NCI-H774 (cell line): ENCODE data around the gene TMEM41A.
A peak's percentile ranks its signal among the peaks of the same experiment; 100 is the strongest.

Experiments
- DNase-seq: peaks from one replicate; lab custom pipeline; 2025; lab: John Stamatoyannopoulos, UW

TMEM41A gene

DNA sequence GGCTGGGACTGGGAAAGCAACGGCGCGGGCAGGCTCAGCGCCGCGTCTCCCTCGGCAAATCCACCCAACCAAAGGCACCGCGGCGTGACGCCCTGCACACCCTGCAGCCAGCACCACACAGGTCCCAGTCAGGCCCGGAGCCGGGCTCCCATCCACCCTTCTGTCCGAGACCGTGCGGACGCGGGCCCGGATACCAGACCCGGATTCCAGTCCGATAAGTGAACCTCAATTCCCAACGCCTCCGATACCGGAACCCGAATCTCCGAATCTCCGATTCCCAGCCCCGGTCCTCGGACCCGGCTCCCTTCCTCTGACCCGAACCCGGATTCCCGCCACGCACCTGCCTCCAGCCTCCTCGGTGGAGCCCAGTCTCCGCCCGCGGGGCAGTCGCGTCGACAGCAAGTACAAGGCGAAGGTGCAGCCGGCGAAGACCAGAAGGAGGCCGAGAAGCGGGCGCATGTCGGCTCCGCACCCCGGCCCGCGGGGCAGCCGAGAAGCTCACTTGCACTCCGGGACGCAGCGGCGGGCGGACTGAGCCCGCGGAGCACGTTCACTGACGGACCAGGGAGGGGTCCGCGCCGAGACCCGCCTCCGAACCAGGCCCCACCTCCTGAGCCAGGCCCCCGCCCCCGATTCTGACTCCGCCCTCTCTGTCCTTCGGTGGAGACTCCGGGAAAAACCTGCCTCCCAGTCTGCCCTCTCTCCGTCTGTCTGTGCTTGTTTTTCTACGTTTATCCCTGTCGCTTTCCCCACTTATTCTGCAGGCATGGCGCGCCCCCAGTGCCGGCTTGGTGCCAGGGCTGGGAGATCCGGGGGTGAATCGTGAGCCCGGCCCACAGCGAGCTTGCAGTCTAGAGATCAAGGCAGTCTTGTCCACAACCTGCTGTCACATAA, at the start of gene TMEM41A:
TMEM41A (minus strand) TSS at position 533 of the 894 bp plus-strand sequence; CDS start at position 459, 74 bp downstream.
- DNase-seq = peak; percentile 97

- DNase-seq = no peak
Observed at GRCh38 chr3:185540695-185541094, 41.9 kb upstream of the TMEM41A start.

- DNase-seq = no peak
Observed at GRCh38 chr3:185539934-185540333, 41.1 kb upstream of the TMEM41A start.

- DNase-seq = no peak
Observed at GRCh38 chr3:185537369-185537970, 38.6 kb upstream of the TMEM41A start.

- no peak for DNase-seq
Observed at GRCh38 chr3:185534511-185534910, 35.7 kb upstream of the TMEM41A start.

DNA sequence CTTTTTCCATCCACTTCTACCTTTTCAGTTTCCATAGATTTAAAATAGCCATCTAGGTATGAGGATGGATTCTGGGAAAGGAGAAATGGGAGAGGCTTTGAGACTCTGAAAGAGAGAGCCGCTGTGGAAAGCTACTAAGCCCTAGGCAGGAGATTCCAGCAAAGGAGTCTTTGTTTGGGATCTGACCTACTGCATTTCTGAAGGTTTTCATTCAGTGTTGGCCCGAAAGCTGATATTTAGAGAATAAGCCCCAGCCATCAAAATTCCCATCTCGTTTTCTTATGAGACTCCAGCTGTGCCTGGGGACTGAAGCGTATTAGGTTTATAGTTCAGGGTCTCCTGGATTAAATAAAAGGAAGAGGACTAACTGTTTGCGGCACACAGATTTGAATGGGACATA, 34.1 kb upstream of the TMEM41A start:
- no peak for DNase-seq

GRCh38 chr3:185530856-185531255, 32.0 kb upstream of the TMEM41A start:
- no peak for DNase-seq

DNA sequence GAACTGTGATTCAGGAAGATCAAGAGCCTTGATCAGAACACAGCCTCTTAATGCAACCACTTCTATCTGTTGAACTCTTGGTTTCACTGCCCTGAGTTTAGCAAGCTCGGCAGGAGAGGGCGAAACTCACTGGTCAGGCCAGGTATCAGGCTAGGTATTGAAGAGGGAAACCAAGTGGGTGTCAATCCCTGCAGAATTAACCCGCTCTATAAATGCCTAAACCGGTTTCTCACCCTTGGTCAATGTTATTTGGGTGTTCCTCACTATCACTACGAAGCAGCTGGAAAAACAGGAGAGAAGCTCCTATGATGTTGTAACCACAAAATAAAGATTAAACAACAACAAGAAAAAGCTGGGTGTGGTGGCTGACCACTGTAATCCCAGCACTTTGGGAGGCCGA, 29.7 kb upstream of the TMEM41A start:
- DNase-seq = no peak

GRCh38 chr3:185527364-185527763, 28.5 kb upstream of the TMEM41A start:
- no peak for DNase-seq

DNA sequence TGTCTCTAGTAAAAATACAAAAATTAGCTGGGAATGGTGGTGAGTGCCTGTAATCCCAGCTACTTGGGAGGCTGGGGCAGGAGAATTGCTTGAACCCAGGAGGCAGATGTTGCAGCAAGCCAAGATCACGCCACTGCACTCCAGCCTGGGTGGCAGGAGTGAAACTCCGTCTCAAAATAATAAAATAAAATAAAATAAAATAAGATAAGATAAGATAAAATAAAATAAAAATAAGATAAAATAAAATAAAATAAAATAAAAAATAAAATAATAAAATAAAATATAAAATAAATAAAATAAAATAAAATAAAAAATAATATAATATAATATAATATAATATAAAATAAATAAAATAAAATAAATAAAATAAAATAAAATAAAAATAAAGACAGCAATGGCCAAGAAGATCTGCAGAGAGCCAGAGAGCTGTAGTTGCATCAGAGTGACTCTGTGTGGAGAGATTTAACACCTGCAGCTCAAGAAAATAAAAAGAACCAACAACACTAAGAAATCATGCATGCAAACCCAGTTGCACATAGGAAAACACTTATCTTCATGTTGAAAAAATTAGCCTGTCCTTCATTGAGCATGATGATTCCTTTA, 27.6 kb upstream of the TMEM41A start:
- no peak for DNase-seq

- no peak for DNase-seq
Observed at GRCh38 chr3:185521349-185522138, 22.7 kb upstream of the TMEM41A start.

DNA sequence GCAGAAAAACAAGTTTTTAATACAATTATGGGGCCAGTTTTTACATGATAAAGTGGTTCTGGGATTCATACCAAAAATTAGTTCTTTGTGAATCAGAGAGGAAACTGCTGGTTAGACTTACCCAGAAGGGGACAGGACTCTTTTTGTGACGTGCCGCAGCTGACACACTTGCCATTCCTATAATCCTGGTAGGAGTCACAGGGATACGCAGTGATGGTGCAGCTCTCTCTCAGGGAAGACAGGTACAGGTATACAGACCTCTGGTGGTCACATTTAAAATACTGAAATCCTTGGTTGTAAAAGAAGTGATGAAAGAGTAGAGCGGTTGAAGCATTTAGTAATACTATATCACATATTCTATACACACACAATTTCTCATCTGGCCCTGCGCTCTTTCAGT, 20.2 kb upstream of the TMEM41A start:
- no peak for DNase-seq

DNA sequence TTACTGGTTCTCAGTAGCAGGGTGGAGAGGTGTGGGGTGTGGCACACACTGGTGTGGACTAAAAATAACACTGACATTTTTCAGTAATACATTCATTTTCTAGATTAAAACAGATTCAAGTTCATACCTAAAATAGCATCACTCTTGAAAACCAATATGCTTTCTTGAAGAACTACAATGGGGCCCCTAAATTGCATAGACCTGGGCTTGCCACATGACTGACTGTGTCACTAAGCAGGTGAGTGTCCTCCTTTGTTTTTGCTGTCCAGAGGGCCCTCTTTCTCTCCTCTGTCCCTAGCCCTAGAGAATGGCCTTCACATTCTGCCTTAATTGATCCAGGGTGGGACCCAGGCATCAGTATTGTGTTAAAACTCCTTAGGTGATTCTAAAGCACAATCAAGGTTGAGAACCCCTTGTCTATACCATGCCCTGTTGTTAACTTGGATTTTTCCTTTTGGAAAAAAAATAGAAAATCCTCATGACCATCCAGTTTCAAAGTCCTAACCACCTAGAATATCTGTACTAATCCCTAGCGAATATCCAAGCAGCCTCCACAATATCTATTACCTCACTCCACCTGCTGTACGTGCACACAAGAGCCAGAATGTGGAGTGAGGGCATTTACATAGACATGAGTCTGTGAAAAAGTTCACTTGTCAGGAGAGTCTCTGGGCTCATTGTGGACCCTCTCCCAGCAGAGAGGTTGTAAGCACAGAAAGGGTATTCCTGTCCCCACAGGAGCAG, 18.7 kb upstream of the TMEM41A start:
- no peak for DNase-seq

GRCh38 chr3:185511711-185512110, 12.9 kb upstream of the TMEM41A start:
- no peak for DNase-seq

DNA sequence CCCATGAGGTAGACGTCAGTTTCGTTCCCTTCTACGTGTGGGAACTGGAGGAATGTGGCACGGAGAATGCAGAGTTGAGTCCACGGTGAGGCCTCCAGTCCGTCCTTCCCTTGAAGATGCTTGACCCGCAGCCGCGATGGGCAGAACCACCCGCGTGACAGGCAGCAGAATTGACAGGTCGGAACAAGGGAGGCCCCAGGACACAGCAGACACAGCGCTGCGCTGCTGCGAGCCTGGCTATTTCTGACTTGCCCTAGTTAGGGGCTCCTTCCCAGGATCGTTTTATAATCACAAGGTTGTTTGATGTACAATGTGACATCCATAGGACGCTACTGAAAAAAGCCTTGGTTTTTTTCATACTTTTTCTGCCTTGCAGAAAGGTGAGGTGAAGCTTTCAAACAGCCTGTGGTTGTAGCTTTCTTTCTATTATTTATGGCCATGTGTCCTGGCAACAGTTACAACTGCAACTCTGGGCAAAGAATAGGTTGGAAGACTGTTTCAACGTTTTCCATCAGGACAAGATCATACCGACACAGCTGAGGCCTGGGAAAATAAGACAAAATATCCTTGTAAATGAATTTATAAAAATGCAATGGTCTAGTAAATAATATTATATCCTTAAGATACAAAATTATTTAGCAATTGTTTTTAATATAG, 9.6 kb upstream of the TMEM41A start:
- DNase-seq = no peak

- no peak for DNase-seq
Observed at GRCh38 chr3:185507883-185508282, 9.0 kb upstream of the TMEM41A start.

DNA sequence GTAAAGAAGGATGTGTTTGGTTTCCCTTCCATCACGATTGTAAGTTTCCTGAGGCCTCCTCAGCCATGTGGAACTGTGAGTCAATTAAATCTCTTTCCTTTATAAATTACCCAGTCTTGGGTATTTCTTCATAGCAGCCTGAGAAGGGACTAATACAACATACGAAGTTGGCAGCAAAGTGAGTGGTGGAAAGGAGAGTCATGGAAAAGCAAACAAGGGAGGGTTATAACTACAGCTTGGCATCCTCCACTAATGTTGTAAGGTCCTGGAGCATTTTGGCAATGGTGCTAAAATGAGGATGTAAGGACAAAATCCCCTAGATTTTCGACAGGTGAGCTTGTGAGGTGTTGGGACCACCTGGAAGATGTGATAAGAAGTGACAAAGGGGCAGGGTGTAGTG, 5.8 kb upstream of the TMEM41A start:
- no peak for DNase-seq

DNA sequence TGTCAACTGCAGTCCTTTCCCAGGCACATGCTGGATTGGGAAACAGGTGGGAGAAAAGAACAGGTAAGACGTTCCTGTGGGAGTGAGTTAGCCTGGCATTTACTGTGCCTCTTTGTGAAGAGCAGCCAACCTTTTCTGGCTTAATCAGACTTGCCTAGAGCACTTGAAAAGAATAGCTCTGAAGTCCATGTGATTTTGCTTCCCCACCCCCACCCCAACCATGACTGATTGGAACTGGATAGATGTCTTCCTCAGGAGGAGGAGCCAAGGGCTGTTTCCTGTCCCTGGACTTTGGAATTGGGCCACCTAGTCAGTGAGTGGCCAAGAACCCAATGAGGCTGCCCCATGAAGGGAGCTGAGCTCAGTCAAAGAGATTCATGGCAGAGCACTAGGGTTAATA, 4.7 kb upstream of the TMEM41A start:
- DNase-seq = no peak

GRCh38 chr3:185502987-185503386, 4.2 kb upstream of the TMEM41A start:
- no peak for DNase-seq

GRCh38 chr3:185490241-185490640, 8.6 kb downstream of the TMEM41A start:
- DNase-seq = no peak

DNA sequence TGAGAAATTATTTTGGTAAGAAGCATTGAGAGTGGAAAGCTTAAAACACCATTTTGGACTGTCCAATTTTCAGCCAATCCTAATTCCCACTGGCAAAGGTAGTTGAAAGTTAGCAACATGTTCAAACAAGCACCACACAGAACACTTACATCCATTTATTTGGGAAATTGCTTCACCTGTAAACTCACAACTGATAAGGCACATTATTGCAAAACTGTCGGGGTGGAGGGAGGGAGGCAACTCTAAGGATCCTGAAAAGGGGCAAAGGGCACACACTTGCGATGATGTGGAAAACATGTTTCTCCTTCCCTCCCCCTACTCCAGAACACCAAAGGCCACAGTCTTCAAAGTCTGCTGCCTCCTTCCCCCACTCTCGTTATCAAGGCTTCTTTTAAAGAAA, 9.4 kb downstream of the TMEM41A start:
- DNase-seq = no peak
